Kidney epithelial cell (primary cell): ENCODE data around the gene TDRD3. TPM values are rescaled to one million over a fixed set of nuclear protein-coding genes. Genes with fewer than 3 reads are reported as not detected.

Experiments used
- DNase-seq: peaks from one replicate; pipeline ENCODE4 v3.0.0-alpha.2; 2010; ENCODE audit warnings: low read depth
- H3K27me3 ChIP-seq: 2 replicates; pipeline ENCODE4 v1.6.0; 2011; ENCODE audit warnings: low read length; ENCODE audit not compliant: control insufficient read depth, insufficient read depth
- H3K36me3 ChIP-seq: 2 replicates; pipeline ENCODE4 v1.5.1; 2011; ENCODE audit warnings: low read length; ENCODE audit not compliant: control insufficient read depth, insufficient read depth
- H3K4me3 ChIP-seq: 2 replicates; pipeline ENCODE4 v1.5.1; 2011; ENCODE audit warnings: low read depth, mild to moderate bottlenecking, control low read depth, low read length
- CTCF ChIP-seq: IDR thresholded peaks from 2 replicates; pipeline ENCODE4 v1.5.1; 2011; ENCODE audit warnings: mild to moderate bottlenecking, moderate library complexity, low read length, control low read depth, inconsistent platforms; ENCODE audit not compliant: insufficient read depth, poor library complexity, severe bottlenecking
- total RNA-seq: library from RNA; depleted of rRNA; stranded (reverse); fragments of >200 nt; gene quantifications from 2 replicates; pipeline ENCODE4 v1.2.3, GENCODE V29; 2015

TDRD3 gene
- total RNA-seq, 1 donor from 2014 or later = 15.7 TPM

DNA sequence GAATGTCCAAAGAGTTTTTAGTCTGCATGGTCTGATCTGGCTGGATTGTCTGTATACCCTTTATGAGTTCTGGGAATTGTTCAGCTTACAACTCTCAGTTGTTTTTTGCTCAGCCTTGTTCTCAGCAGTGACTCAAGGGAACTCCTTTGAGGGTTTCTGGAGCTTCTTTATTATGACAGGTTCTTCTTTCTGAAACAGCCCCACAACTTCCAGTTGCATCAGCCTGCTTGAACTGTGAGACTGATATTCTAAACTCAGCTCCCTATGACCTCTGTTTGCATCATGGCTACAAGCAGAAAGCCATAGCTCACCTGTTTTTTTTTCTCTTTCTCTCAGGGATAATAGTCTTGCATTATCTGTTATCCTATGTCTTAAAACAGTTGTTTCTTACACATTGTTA is 85.0 kb downstream of the TDRD3 start:
- TF ChIP-seq CTCF = no peak
- DNase-seq = no peak
- no peaks in the 10 kb centered on the region for H3K27me3 ChIP-seq

DNA sequence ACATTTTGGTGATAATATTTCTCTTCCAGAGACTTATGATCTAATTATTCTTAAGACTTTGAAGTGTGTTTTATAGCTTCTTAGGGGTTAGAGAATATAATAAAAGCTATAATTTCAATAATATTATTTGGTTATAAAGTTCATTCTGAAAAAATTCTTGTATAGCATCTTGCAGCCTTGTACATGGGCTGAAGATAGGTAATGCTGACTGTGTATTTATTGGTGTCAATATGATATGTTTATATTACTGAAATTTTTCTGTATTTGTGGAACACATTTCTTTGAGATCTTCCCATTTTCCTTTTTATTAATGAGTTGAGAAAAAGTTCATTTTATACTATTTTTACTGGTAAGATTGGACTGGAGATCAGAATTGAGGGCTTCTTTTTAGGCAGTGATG is 87.8 kb downstream of the TDRD3 start:
- no peaks in the 10 kb centered on the region for H3K36me3 ChIP-seq
- DNase-seq = no peak
- H3K4me3 ChIP-seq = no peak overlapping the region
- no peak for TF ChIP-seq CTCF
- H3K27me3 ChIP-seq = no peaks in the 10 kb centered on the region

More for the DNA sequence above, 85.0 kb downstream of the TDRD3 start:
- Histone ChIP-seq H3K4me3 (no peak overlapping the region), H3K36me3 (no peaks in the 10 kb centered on the region)

DNA sequence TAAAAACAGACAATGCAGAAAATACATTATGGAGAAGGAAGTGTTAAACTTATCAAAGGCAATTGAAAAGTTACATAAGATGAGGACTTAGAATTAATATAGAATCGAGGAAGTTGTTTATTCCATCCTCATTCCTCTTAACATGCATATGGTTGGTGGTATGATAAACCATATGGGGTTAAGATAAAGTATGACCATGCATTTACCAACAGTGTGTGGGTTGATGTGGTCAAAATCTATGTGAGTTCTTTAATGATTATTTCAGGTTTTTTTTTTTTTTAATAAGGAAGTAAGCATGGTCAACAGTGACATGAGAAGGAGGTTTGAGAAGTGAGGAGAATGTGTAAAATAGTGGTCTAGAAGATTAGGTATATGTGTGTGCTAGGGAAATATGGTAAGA is 94.5 kb downstream of the TDRD3 start:
- DNase-seq = no peak
- no peak overlapping the region for H3K4me3 ChIP-seq
- TF ChIP-seq CTCF = no peak
- H3K36me3 ChIP-seq = no peaks in the 10 kb centered on the region
- H3K27me3 ChIP-seq = no peaks in the 10 kb centered on the region

- Histone ChIP-seq H3K36me3 (no peaks in the 10 kb centered on the region), H3K27me3 (no peaks in the 10 kb centered on the region), H3K4me3 (no peak overlapping the region)
- DNase-seq = no peak
- no peak for TF ChIP-seq CTCF
These were observed 95.2 kb downstream of the TDRD3 start for GRCh38 chr13:60492187-60492586.

GRCh38 chr13:60494296-60494695 is 97.3 kb downstream of the TDRD3 start:
- DNase-seq = no peak
- H3K4me3 ChIP-seq = no peak overlapping the region
- H3K36me3 ChIP-seq = no peaks in the 10 kb centered on the region
- H3K27me3 ChIP-seq = no peaks in the 10 kb centered on the region
- no peak for TF ChIP-seq CTCF

GRCh38 chr13:60501236-60501635 is 104.2 kb downstream of the TDRD3 start:
- no peak for TF ChIP-seq CTCF
- Histone ChIP-seq H3K36me3 (no peaks in the 10 kb centered on the region), H3K27me3 (no peaks in the 10 kb centered on the region), H3K4me3 (no peak overlapping the region)
- no peak for DNase-seq
